H1 (cell line): ENCODE measurements around the gene ARF3. TPM values are rescaled to one million over a fixed set of nuclear protein-coding genes. Genes with fewer than 3 reads are reported as not detected.

Experiments used
- CTCF ChIA-PET: fragments of 300-600 bp; sonication (Branson Sonifier 250); formaldehyde crosslinking; loops from one replicate; lab custom pipeline; 2021; ENCODE audit not compliant: partially characterized antibody; lab: Charles Lee
- POLR2A ChIA-PET: fragments of 300-600 bp; sonication (Branson Sonifier 250); formaldehyde crosslinking; loops from one replicate; lab custom pipeline; 2021; ENCODE audit warnings: inconsistent platforms; ENCODE audit not compliant: partially characterized antibody; lab: Charles Lee
- DNase-seq, 2 experiments: peaks; one replicate each; pipeline versions ENCODE4 v3.0.0 to v3.0.0-alpha.2; 2010 to 2022; ENCODE audit warnings: low spot score in 2 of 2, low read depth in 1 of 2, mixed read lengths in 1 of 2
- FAIRE-seq: peaks from 2 replicates; lab custom pipeline; 2011; peaks lifted over from hg19 to GRCh38; lab: Jason Lieb, UNC
- H2AFZ ChIP-seq: 2 replicates; pipeline ENCODE4 v1.8.1; 2012; ENCODE audit warnings: low read length, inconsistent platforms
- H2AK5ac ChIP-seq: 2 replicates; pipeline ENCODE4 v1.6.1; 2013; ENCODE audit warnings: low read depth, low read length
- H2BK120ac ChIP-seq: replicated peaks from 2 replicates; pipeline ENCODE3; 2013; ENCODE audit warnings: low read depth, low read length, inconsistent platforms
- H2BK12ac ChIP-seq: 2 replicates; pipeline ENCODE4 v1.6.1; 2013; ENCODE audit warnings: low read depth, low read length
- H2BK15ac ChIP-seq: 2 replicates; pipeline ENCODE4 v1.6.1; 2013; ENCODE audit warnings: low read length
- H2BK20ac ChIP-seq: 2 replicates; pipeline ENCODE4 v1.6.1; 2013; ENCODE audit warnings: low read length
- H2BK5ac ChIP-seq: 2 replicates; pipeline ENCODE4 v1.6.1; 2013; ENCODE audit warnings: low read depth, low read length
- H3K14ac ChIP-seq: 2 replicates; pipeline ENCODE4 v1.6.1; 2013; ENCODE audit warnings: inconsistent platforms; ENCODE audit not compliant: insufficient read length
- H3K18ac ChIP-seq: 2 replicates; pipeline ENCODE4 v1.6.1; 2013; ENCODE audit warnings: low read length; ENCODE audit errors: extremely low read depth
- H3K23ac ChIP-seq: 2 replicates; pipeline ENCODE4 v1.6.1; 2013; ENCODE audit warnings: inconsistent platforms; ENCODE audit not compliant: insufficient read length
- H3K23me2 ChIP-seq: 2 replicates; pipeline ENCODE4 v1.6.1; 2013; ENCODE audit warnings: low read depth, low read length
- H3K27ac ChIP-seq: 2 replicates; pipeline ENCODE4 v1.6.1; 2011; ENCODE audit warnings: low read depth, low read length, inconsistent platforms
- H3K27me3 ChIP-seq, 4 experiments: replicated peaks in 1 of 4; 1 replicate in 1 of 4; 2 replicates in 3 of 4; pipeline versions ENCODE4 v1.6.1 to v1.8.1; 2011 to 2013; ENCODE audit warnings: low read length in 3 of 4, mild to moderate bottlenecking in 3 of 4, inconsistent platforms in 2 of 4, mixed read lengths in 2 of 4, moderate library complexity in 1 of 4; ENCODE audit not compliant: control insufficient read depth in 3 of 4, insufficient read depth in 3 of 4; ENCODE audit errors: extremely low read depth in 1 of 4
- H3K36me3 ChIP-seq, 4 experiments: 2 replicates each; pipeline versions ENCODE4 v1.6.1 to v1.8.1; 2011 to 2013; ENCODE audit warnings: mild to moderate bottlenecking in 4 of 4, low read length in 3 of 4, moderate library complexity in 2 of 4, control low read depth in 1 of 4, inconsistent platforms in 1 of 4; ENCODE audit not compliant: insufficient read depth in 4 of 4, control insufficient read depth in 2 of 4
- H3K4ac ChIP-seq: replicated peaks from 2 replicates; pipeline ENCODE3; 2013; ENCODE audit warnings: low read length, low read depth, mixed read lengths, inconsistent platforms; ENCODE audit not compliant: insufficient read length
- H3K4me1 ChIP-seq, 4 experiments: replicated peaks in 1 of 4; 1 replicate in 1 of 4; 2 replicates in 3 of 4; pipeline versions ENCODE4 v1.6.1 to v1.8.1; 2011 to 2013; ENCODE audit warnings: low read length in 3 of 4, inconsistent platforms in 2 of 4, mixed read lengths in 1 of 4; ENCODE audit not compliant: insufficient read depth in 4 of 4, control insufficient read depth in 3 of 4
- H3K4me2 ChIP-seq, 2 experiments: 2 replicates each; pipeline versions ENCODE4 v1.6.1 to v1.8.1; 2011 to 2013; ENCODE audit warnings: low read depth in 2 of 2, low read length in 2 of 2, control low read depth in 1 of 2, inconsistent platforms in 1 of 2, mild to moderate bottlenecking in 1 of 2; ENCODE audit not compliant: insufficient read depth in 1 of 2
- H3K4me3 ChIP-seq, 4 experiments: fragments of 200-600, 300-600 bp in 1 of 4; sonication (generic), shearing (Covaris generic), sonication (Bioruptor Twin) in 1 of 4; 2 replicates each; pipeline versions ENCODE4 v1.5.1 to v1.8.1; 2011 to 2016; ENCODE audit warnings: low read length in 4 of 4, low read depth in 3 of 4, control low read depth in 2 of 4, inconsistent platforms in 2 of 4, mild to moderate bottlenecking in 2 of 4, mixed read lengths in 1 of 4, moderate library complexity in 1 of 4; ENCODE audit not compliant: insufficient read depth in 2 of 4; ENCODE audit errors: extremely low read depth in 1 of 4
- H3K56ac ChIP-seq: replicated peaks from 2 replicates; pipeline ENCODE3; 2013; ENCODE audit warnings: low read depth, mild to moderate bottlenecking, mixed read lengths, low read length, inconsistent platforms; ENCODE audit not compliant: insufficient read length
- H3K79me1 ChIP-seq: 2 replicates; pipeline ENCODE4 v1.6.1; 2013; ENCODE audit warnings: low read depth, low read length, control low read depth
- H3K79me2 ChIP-seq, 2 experiments: 2 replicates each; pipeline versions ENCODE4 v1.6.1 to v1.8.1; 2012 to 2013; ENCODE audit warnings: low read length in 2 of 2, mild to moderate bottlenecking in 2 of 2, inconsistent platforms in 1 of 2; ENCODE audit not compliant: insufficient read depth in 2 of 2, control insufficient read depth in 1 of 2
- H3K9ac ChIP-seq, 4 experiments: replicated peaks in 1 of 4; 1 replicate in 1 of 4; 2 replicates in 3 of 4; pipeline versions ENCODE4 v1.6.1 to v1.8.1; 2011 to 2013; ENCODE audit warnings: low read depth in 3 of 4, low read length in 3 of 4, control low read depth in 2 of 4, mild to moderate bottlenecking in 2 of 4, moderate library complexity in 2 of 4, inconsistent platforms in 1 of 4; ENCODE audit errors: extremely low read depth in 1 of 4
- H3K9me3 ChIP-seq, 2 experiments: 2 replicates each; pipeline versions ENCODE4 v1.6.1 to v1.8.1; 2012 to 2013; ENCODE audit warnings: mild to moderate bottlenecking in 2 of 2, moderate library complexity in 2 of 2, control low read depth in 1 of 2, inconsistent platforms in 1 of 2, low read depth in 1 of 2, low read length in 1 of 2, mixed read lengths in 1 of 2; ENCODE audit not compliant: insufficient read depth in 2 of 2
- H4K20me1 ChIP-seq, 2 experiments: replicated peaks in 1 of 2; 2 replicates each; pipeline versions ENCODE3 to v1.8.1; 2011 to 2013; ENCODE audit warnings: inconsistent platforms in 2 of 2, low read length in 2 of 2, mild to moderate bottlenecking in 1 of 2; ENCODE audit not compliant: insufficient read depth in 2 of 2, control insufficient read depth in 1 of 2
- H4K5ac ChIP-seq: 2 replicates; pipeline ENCODE4 v1.6.1; 2013; ENCODE audit warnings: low read length, low read depth, mixed read lengths, inconsistent platforms; ENCODE audit not compliant: insufficient read length
- H4K8ac ChIP-seq: 2 replicates; pipeline ENCODE4 v1.8.0; 2013; ENCODE audit warnings: mild to moderate bottlenecking, moderate library complexity, low read length, inconsistent platforms; ENCODE audit not compliant: insufficient read depth; ENCODE audit errors: extremely low read depth
- H4K91ac ChIP-seq: replicated peaks from 2 replicates; pipeline ENCODE3; 2013; ENCODE audit warnings: low read length, mixed read lengths, inconsistent platforms; ENCODE audit not compliant: insufficient read length
- CTCF ChIP-seq, 3 experiments: IDR thresholded peaks; 1 replicate in 2 of 3; 2 replicates in 1 of 3; pipeline versions ENCODE4 v1.5.1 to v1.6.1; 2011; ENCODE audit warnings: low read length in 3 of 3, mild to moderate bottlenecking in 3 of 3, inconsistent platforms in 2 of 3, low read depth in 1 of 3, moderate library complexity in 1 of 3; ENCODE audit not compliant: insufficient read depth in 1 of 3; ENCODE audit errors: control extremely low read depth in 1 of 3
- E2F6 ChIP-seq: IDR thresholded peaks from 2 replicates; pipeline ENCODE4 v1.6.1; 2012; ENCODE audit warnings: inconsistent platforms
- POLR2AphosphoS5 ChIP-seq: IDR thresholded peaks from 2 replicates; pipeline ENCODE4 v1.6.1; 2011; ENCODE audit warnings: low read depth, low read length
- RAD21 ChIP-seq, 2 experiments: IDR thresholded peaks in 1 of 2; conservative IDR thresholded peaks in 1 of 2; 2 replicates each; pipeline ENCODE4 v1.6.1; 2011; ENCODE audit warnings: low read depth in 2 of 2, low read length in 2 of 2, improper control_type of control experiment in 1 of 2, inconsistent platforms in 1 of 2, mild to moderate bottlenecking in 1 of 2, moderate library complexity in 1 of 2
- SIN3A ChIP-seq, 2 experiments: IDR thresholded peaks in 1 of 2; conservative IDR thresholded peaks in 1 of 2; 2 replicates each; pipeline ENCODE4 v1.6.1; 2011 to 2012; ENCODE audit warnings: low read length in 2 of 2, improper control_type of control experiment in 1 of 2, low read depth in 1 of 2, mild to moderate bottlenecking in 1 of 2
- SIRT6 ChIP-seq: IDR thresholded peaks from one replicate; pipeline ENCODE4 v1.7.1; 2012; ENCODE audit warnings: low read length, inconsistent platforms
- YY1 ChIP-seq: IDR thresholded peaks from 2 replicates; pipeline ENCODE4 v1.6.1; 2011; ENCODE audit warnings: low read depth, mild to moderate bottlenecking, low read length
- WGBS, 2 experiments: shearing (Covaris generic) in 1 of 2; methylation state at CpG; one replicate each; pipeline versions ENCODE4 v1.1.6 to v1.1.7; 2013 to 2015; ENCODE audit warnings: low lambda C conversion rate in 2 of 2, mixed read lengths in 2 of 2, inconsistent platforms in 1 of 2, low coverage in 1 of 2, missing lambda C conversion rate in 1 of 2; ENCODE audit not compliant: insufficient replicate concordance in 2 of 2, insufficient coverage in 1 of 2, insufficient read length in 1 of 2; ENCODE audit errors: extremely low coverage in 1 of 2, missing lambda C conversion rate in 1 of 2; 5-methylcytosine and 5-hydroxymethylcytosine counted together
- polyA plus RNA-seq, 7 experiments: library from polyadenylated mRNA; depleted of rRNA in 3 of 7; stranded (reverse) in 5 of 7; unstranded in 2 of 7; fragments of >200 nt in 5 of 7; fragments of 200-250 nt in 2 of 7; gene quantifications; 1 replicate in 5 of 7; 2 replicates in 1 of 7; 4 replicates in 1 of 7; pipeline versions ENCODE4 v1.2.1 to v1.2.3, GENCODE V29; 2011 to 2013; ENCODE audit warnings: missing spikeins in 2 of 7, mixed read lengths in 2 of 7
- total RNA-seq: library from RNA; stranded (reverse); fragmentation: NEBNext Ultra II Directional; extraction: Animal tissue kit (Norgen Biotek cat#: 25700); gene quantifications from 2 replicates; pipeline ENCODE4 v1.2.1, GENCODE V29; 2021

The ARF3 gene
- total and polyA plus RNA-seq, 2 of the 8 experiments (the other 6 are each of a cell fraction or from before 2014, with no cell fraction given), result 231 to 250 TPM

- DNase-seq (peak; percentile 51 to 96), FAIRE-seq (no peak)
- H3K4ac ChIP-seq, result no peak overlapping the region
- no peak overlapping the region for H4K8ac ChIP-seq
- no peak overlapping the region for H2BK20ac ChIP-seq
- H4K91ac ChIP-seq, result no peak overlapping the region
- H2BK120ac ChIP-seq, result no peak overlapping the region
- H3K23me2 ChIP-seq, result no peaks in the 10 kb centered on the region; the same call in 1 of the 2 replicates
- no peak overlapping the region for H3K14ac ChIP-seq
- no peaks in the 10 kb centered on the region; a peak in 2 of 7 replicates for H3K27me3 ChIP-seq
- H2BK15ac ChIP-seq, result no peak overlapping the region
- H2AFZ ChIP-seq, result peak overlapping the region; percentile 49; the same call in 1 of the 2 replicates
- H2BK5ac ChIP-seq, result no peak overlapping the region
- POLR2A ChIA-PET, result interaction anchor here (0.8 to 23.7 kb wide), 14 partner anchors 8 to 240 kb away, joined by 3 to 651 read pairs (median 4); partner anchors contain the start of genes DDX23, RND1 and TUBA1B
- H3K79me2 ChIP-seq, result no peaks in the 10 kb centered on the region
- no peak overlapping the region for H2AK5ac ChIP-seq
- H3K4me3 ChIP-seq, result peak overlapping the region; percentile 10 to 65 (median 22)
- 0 out of 7 replicates have a peak, but pooled peaks cover 0 to 6% (median 2%) of the 10 kb centered on the region in 4 experiments for H3K4me1 ChIP-seq
- no peak overlapping the region for H3K18ac ChIP-seq
- H3K9me3 ChIP-seq, result no peaks in the 10 kb centered on the region
- no peak overlapping the region; the same call in 1 of the 2 replicates for H2BK12ac ChIP-seq
- H3K56ac ChIP-seq, result no peak overlapping the region
- CTCF ChIA-PET, result interaction anchor here (0.5 to 20.7 kb wide), 41 partner anchors 8 to 569 kb away, joined by 3 to 678 read pairs (median 6); partner anchors contain the start of genes DDX23, FKBP11 and RND1
- WGBS, 2 experiments, result 4% methylated on average over 37 of the region's 37 CpGs; no CpG with 5 or more reads in 1 of the 2 experiments
- no peak overlapping the region for H3K23ac ChIP-seq
- H3K4me2 ChIP-seq, result peak overlapping the region; percentile 52 to 69
- H4K20me1 ChIP-seq, result no peaks in the 10 kb centered on the region
- no peaks in the 10 kb centered on the region for H3K36me3 ChIP-seq
- no peaks in the 10 kb centered on the region for H3K79me1 ChIP-seq
- no peak overlapping the region for H4K5ac ChIP-seq
- H3K9ac ChIP-seq, result no peak overlapping the region
- H3K27ac ChIP-seq, result no peak overlapping the region
- TF ChIP-seq YY1 (0 out of 2 replicates have a peak, but pooled peaks have one; percentile 31), CTCF (IDR thresholded peaks at IDR 0.05; ENCODE audit: control extremely low read depth in 1 of 3, insufficient read depth in 1 of 3, low read depth in 1 of 3, low read length in 3 of 3) (peak; percentile 86 to 95 (median 91)), RAD21 (IDR thresholded peaks at IDR 0.05 in 1 of 2, conservative IDR thresholded peaks at IDR 0.05 in 1 of 2; ENCODE audit: low read depth in 2 of 2, low read length in 2 of 2) (peak; percentile 90 to 96), E2F6 (no peak), SIRT6 (no peak), POLR2AphosphoS5 (no peak), SIN3A (conservative IDR thresholded peaks at IDR 0.05 in 1 of 2, IDR thresholded peaks at IDR 0.05 in 1 of 2; ENCODE audit: low read depth in 1 of 2, low read length in 2 of 2) (peak; percentile 69 to 81; a peak in 2 of 4 replicates)
Measured at GRCh38 chr12:48890657-48891418, 66.4 kb downstream of the ARF3 start.
